GM18517 (cell line): ENCODE results near the gene TIGD6.

Experiments used
- ATAC-seq: cut with Tn5 transposase; IDR thresholded peaks from one replicate; pipeline ENCODE4 v1.9.1; 2021; ENCODE audit warnings: mild to moderate bottlenecking, moderate library complexity; ENCODE audit not compliant: unreplicated experiment

TIGD6 gene

GRCh38 chr5:150017226-150018005 is 17.0 kb upstream of the TIGD6 start:
- no peak for ATAC-seq

GRCh38 chr5:150016537-150016936 is 16.1 kb upstream of the TIGD6 start:
- no peak for ATAC-seq

GRCh38 chr5:150015415-150015814 is 15.0 kb upstream of the TIGD6 start:
- ATAC-seq = no peak

- ATAC-seq = no peak
These were observed 14.0 kb upstream of the TIGD6 start for GRCh38 chr5:150014456-150014855.

- ATAC-seq = no peak
These were observed 13.5 kb upstream of the TIGD6 start for GRCh38 chr5:150013931-150014330.

- ATAC-seq = no peak
These were observed 9.4 kb upstream of the TIGD6 start for GRCh38 chr5:150009671-150010387.

GRCh38 chr5:150007050-150007449 is 6.6 kb upstream of the TIGD6 start:
- ATAC-seq = no peak

- no peak for ATAC-seq
These were observed 5.9 kb upstream of the TIGD6 start for GRCh38 chr5:150006318-150006717.

GRCh38 chr5:150001660-150002486 is 1.4 kb upstream of the TIGD6 start:
- peak; percentile 76 for ATAC-seq

GRCh38 chr5:150000990-150001659 is 671 bp upstream of the TIGD6 start:
- ATAC-seq = peak; percentile 6

- ATAC-seq = no peak
These were observed 593 bp downstream of the TIGD6 start for GRCh38 chr5:149999866-150000255.

- no peak for ATAC-seq
These were observed 1.1 kb downstream of the TIGD6 start for GRCh38 chr5:149999359-149999758.

GRCh38 chr5:149998281-149998680 is 2.2 kb downstream of the TIGD6 start:
- no peak for ATAC-seq

- no peak for ATAC-seq
These were observed 4.1 kb downstream of the TIGD6 start for GRCh38 chr5:149996205-149996890.

- ATAC-seq = no peak
These were observed 4.9 kb downstream of the TIGD6 start for GRCh38 chr5:149995385-149996204.

- no peak for ATAC-seq
These were observed 7.0 kb downstream of the TIGD6 start for GRCh38 chr5:149993471-149993870.

- ATAC-seq = peak; percentile 81
These were observed 9.7 kb downstream of the TIGD6 start for GRCh38 chr5:149990518-149991376.

GRCh38 chr5:149988126-149988525 is 12.3 kb downstream of the TIGD6 start:
- ATAC-seq = no peak

- no peak for ATAC-seq
These were observed 17.9 kb downstream of the TIGD6 start for GRCh38 chr5:149982505-149982904.
